Hippocampal formation (tissue), 2 donors: ENCODE results near the gene EFNA3.
"Not testable (repeated sequence)": the region's sequence is repeated elsewhere in the genome, so short reads cannot be mapped to it uniquely, and the experiment has no call there.

ENCODE experiments used
- DNase-seq, 2 donors: peaks; one replicate each; lab custom pipeline; 2025; lab: John Stamatoyannopoulos, UW

The EFNA3 gene

DNA sequence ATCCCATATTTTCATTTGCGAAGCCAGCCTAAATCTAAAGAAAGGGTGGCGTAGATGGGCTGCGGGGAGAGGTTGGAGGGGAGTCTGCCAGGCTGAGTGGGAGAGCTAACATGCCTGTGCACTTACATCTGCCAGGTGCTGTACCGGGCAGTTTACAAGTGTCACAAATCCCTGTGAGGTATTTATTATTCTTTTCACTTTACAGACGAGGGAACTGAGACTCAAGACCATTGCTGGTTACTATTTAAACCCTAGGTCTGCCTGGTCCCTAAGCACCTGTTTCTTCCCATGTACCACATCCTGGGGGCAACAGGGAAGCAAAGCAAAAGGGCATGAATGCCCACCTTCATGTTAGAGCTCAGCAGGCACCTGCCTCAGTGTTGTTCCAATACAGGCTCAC is 29.7 kb downstream of the EFNA3 start:
- DNase-seq: no peak

DNA sequence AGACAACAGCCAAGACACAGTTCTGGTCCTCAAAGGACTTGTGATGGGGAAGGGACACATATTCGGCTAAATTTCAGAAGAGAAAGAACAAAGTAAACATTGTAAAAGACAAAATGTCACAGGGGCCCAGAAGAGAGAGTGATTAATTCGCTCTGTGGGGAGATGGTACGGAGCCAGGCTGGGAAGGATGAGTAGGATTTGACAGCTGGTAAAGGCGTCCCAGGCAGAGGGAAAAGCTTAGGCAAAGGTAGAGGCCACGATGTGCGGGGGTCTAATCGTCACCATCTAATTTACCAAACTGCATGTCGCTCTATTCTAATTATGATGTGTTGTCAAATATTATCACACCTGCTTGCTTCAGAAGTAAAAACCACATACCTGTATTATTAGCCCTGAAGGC is 31.7 kb downstream of the EFNA3 start:
- DNase-seq: no peak

DNA sequence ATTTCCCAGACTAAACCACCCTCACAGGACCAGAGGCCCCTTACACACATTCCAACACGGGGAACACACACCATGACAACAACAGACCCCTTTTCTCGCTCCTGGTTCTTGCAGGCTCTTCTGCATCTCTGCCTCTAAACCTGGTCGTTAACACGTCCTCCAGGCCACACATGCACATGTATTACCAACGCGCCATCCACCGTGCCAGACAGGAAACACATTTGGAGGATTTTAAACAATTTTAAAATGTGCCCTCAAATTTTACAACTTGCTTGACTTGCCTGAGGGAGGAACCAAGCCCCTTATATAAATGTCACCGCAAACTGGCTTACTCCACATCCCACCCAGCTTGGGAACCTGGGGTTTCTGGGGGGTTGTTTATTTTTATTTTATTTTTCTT is 32.2 kb downstream of the EFNA3 start:
- DNase-seq: no peak

DNA sequence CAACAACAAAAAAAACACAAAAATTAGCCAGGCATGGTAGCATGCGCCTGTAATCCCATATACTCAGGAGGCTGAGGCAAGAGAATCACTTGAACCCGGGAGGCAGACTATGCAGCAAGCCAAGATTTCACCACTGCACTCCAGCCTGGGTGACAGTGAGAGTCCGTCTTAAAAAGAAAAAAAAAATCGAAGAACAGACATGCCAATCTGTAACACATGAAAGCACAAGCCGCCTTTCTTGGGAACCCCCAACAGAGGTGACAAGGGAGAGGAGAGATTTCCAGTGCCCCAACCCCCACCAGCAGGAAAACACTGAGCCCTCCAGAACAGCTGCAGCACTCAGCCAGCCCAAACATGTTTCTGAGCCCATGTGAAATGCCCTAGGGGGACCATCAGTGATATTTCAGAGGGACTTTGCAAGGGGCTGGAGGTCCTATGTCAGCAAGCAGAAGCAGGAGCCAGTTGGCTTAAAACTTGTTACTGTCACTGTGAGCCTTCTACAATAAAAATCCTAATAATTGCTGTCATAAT is 34.9 kb downstream of the EFNA3 start:
- DNase-seq: no peak

DNA sequence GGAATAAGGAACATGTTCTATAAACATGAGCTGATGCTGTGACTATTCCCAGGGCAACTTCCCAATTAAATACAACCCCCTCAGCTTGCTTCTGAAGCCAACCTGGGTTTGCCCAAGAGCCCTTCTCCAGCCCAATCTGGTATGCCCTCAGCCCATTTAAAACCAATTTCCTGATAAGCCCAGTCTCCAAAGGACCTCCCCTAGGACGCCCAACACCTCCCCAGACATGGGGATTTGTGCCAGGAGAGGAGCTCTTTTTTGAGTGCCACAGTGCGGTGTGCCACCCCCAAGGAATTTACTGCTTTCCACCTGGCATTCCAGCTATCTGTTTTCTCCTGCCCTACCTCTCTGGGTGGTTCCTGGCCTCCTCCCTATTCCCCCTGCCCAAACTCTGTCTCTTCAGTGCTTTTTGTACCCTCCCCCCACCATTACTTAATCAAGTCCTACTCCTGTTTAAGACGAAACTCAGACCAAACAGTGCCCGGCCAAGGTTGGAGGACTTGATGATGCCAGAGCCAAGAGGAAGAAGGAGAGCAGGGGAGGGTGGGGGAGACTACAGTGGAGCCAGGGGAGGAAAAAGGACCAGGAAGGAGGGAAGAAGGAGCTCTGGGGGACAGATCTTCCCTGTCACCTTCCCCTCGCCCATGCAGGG is 37.6 kb downstream of the EFNA3 start:
- DNase-seq: no peak

DNA sequence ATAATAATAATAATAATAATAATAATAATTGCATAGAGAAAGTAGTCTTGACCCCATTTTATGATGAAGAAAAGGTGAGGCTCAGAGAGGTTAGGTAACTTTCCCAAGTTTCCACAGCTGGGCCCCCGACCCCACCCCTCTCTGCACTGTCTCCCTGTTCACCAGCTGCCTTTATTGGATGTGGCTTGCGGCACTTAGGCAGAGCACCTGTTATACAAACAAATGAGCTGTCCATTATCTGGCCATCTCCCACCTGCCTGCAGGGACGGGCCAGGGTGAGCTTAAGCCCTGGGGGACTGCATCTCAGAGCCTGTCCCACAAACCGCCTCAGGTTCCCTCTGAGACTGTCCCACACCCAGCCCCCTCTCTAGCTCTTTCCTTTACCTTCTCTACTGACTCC is 39.0 kb downstream of the EFNA3 start:
- DNase-seq: no peak

DNA sequence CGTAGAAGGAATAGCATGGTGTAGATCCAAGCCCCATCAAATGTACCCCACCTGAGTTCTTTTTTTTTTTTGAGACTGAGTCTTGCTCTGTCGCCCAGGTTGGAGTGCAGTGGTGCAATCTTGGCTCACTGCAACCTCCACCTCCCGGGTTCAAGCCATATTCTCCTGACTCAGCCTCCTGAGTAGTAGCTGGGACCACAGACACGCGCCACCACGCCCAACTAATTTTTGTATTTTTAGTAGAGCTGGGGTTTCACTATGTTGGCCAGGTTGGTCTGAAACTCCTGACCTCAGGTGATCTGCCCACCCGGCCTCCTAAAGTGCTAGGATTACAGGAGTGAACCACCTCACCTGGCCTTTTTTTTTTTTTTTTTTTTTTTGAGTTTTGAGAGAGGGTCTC is 39.5 kb downstream of the EFNA3 start:
- not testable (repeated sequence) for DNase-seq

DNA sequence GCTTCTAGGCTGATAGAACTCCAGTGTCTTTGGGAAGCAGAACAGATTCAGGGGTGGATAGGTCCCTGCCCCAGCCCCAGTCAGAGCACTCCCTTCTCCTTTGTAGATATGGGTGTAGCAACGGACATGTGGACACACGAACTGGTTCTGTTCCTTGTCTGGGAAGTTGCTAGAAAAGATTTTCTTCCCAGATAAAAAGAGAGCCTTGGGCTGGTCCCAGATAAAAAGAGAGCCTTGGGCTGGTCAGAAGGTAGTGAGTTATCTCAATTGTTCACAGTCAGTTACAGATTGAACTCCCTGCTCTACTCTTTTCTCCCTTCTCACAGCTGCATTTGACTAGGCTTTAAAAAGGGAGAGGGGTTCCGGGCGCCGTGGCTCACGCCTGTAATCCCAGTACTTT is 41.6 kb downstream of the EFNA3 start:
- no peak for DNase-seq

DNA sequence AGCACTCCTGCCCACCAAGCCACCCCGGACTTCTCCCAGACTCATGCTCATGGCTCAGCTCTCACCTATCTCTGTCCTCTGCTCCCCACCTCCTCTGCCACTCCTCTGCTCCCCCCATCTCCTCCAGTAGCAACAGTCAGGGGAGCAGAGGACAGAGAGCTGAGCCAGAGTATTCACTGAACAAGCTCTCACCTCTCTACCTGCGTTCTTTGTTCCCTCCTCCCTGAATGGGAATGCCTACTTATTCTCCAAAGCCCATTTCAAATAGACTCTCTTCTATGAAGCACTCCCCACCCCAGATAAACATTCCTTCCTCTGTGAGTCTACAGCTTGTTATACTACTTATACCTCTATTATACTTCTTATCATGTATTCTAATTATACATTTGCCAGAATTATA is 42.6 kb downstream of the EFNA3 start:
- no peak for DNase-seq

DNA sequence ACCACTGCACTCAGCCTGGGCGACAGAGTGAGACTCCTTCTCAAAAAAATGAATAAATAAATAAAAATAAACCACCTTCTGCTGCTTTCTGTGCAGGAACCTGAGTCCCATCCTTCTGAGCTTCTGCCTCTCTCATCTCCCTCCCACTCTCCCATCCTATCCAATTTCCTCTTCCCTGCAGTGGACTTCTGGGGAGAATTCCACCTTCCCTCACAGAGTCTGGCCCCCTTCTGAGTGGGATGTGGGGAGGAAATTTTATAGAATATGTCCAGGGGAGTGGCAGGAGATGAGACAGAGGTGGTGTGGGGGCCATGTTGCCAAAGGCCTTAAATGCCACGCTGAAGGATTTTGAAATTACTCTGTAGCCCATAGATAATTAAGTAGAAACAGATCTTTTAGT is 43.7 kb downstream of the EFNA3 start:
- no peak for DNase-seq

DNA sequence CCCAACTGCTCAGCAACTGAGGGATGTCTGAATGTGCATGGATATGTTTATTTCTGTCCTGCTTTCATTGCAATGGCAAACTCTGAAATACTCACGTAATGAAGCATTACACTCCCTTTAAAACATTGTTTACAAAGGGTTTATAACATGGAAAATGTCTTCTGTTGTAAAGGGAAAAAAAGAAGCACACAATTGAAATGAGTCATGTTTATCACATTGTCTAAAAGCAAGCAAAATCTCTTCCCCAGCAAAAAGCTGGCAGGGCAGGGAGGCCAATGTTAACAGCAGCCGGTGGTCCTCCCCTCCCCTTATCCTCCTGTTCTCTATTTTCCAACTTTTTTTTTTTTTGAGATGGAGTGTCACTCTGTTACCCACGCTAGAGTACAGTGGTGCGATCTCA is 45.2 kb downstream of the EFNA3 start:
- no peak for DNase-seq

DNA sequence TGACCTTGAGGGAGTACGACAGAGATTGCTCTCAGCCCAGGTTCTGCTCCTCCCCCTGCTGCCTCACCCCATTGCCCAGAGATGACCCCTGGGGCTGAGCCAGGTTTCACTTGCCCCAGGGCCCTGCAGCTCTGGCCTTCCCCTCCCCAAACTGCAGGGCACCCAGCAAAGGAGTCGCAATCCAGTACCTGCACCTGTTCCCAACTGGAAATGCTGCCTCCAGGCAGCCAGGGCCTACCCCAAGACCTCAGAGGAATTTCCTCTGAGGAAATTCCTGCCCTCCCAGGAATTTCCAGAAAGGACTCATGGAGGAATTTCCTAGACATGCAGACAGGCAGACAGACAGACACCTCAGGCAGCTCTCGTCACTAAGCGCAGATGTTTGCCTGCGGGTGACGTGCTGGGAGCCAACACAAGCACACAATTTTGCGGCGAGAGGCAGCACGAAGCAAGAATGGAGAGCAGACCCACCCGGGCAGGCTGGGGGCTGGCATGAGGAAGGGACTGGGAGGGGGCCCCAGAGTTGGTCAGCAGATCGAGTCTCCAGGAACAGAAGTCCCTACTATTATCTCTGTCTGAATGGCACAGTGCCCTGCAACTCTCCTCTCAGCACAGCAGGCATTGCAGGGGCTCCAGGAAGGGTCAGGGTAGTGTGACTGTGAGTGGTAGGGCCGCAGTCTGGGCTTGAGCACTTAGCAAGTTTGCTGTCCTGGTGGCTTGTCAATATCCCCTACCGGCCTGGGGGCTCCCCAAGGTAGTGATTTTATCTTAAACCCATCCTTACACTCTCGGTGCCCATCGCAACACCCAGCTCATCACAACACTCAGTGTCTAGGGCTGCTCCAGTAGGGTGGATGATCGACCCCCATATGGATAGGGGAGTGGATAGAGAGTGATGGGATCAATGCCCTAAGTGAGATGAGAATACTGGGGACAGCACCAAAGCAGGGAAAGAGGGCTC is 46.1 kb downstream of the EFNA3 start:
- no peak for DNase-seq

DNA sequence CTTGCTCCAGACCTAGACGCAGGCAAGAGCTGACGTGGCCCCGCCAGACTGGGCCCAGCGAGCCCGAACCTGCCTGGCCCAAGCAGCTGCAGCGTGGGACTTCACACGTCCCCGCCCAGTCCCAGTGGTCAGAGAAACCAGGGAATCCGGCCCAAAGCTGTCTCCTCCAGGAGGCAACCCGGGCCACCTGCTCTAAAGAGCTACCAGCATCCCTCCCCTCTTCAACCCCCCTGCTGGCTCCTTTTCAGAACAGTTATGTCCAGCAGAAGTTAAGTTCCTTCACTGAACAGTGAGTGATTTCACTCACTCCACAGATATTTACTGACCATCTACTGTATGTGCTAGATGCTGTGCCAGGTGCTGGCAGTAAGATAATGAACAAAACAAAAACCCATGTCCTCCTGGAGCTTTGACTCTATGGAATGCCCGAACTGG is 46.9 kb downstream of the EFNA3 start:
- no peak for DNase-seq

DNA sequence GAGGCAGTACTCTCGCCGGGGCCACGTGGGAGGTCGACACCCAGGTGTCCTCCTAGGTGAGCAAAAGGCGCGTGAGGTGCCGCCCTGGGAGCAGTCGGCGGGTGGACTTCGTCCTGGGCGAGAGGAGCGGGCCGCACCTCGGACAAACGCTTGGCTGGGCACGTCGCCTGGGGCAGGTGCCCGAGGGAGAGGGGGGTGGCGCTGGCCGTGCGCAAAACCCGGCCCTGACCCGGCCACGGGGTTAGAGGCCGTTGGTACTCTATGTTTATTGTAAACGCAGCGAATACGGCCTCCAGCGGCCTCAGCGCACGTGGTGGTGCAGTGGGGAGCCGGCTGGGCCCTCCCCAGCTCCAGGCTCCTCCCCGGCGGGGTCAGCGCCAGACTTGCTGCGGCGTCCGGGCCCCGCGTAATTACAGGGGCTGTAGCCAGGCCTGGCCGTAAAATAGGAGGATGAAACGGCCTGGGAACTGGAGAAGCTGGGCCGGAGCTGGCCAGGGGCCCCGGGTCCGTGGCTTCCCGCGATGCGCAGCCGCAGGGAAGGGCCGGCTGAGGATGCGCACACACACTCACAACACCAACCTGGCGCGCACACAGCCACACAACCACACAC is 47.4 kb downstream of the EFNA3 start:
- peak; percentile 68 to 79 for DNase-seq

DNA sequence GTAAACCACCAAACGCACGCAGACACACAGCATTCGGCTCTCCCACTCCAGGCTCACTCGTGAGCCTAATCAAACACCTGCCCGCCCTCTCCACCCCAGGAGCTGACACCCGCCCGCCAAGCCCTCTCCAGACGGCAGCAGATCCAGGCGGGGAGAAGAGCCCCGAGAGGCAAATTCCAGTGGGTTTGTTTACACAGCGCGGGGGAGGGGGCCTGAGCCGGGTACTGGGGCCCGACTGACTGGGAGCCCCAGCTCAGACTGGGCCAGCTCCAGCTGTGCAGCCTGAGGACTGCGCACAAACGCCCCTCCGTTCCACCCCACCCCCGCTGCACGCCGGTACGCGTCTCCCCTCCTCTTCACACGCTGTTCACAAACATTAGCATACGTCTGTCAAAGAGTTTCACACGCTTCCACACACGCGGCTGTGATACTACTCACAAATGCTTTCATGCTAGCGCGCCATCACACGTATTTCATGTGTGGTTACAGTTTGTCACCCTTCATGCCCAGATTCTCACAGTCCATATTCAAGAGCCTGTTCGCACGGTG is 48.0 kb downstream of the EFNA3 start:
- peak; percentile 62 to 78 for DNase-seq

DNA sequence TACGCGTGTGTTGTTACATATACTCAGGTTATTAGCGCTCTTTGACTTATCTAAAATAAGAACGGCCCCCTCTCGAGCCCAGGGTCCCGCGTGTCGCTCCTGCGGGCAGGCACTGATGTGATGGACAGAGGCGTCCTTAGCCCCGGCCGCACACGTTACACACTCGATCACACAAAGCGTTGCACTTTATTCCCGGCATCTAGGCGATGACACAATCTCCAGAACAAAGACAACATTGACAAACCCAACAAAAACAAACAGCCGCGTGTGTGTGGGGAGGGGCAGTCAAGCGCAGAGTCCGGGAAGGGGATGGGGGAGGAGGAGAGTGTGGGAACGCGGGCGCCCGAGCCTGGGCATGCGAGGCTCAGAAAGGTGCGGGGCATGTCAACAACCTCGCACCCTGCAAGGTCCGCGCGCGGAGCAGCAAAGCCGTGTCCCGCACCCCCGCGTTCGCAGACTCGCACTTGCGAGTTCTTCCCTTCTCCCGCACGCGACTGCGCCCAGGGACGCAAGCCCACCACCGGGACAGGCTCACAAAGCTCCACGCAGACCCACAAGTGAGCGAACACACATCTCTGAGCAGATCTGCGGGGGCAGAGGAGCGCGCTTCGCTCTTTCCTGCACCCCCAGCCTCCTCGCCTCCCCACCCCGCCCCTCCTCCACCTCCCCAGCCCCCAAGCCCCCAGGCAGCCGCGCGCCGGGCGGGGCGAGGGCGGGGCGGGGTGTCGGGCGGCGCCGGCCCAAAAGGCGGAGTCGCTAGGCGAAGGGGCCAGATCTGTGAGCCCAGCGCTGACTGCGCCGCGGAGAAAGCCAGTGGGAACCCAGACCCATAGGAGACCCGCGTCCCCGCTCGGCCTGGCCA is 48.7 kb downstream of the EFNA3 start, which contains the start of gene EFNA1:
TSS of gene EFNA1 (plus strand) at position 772 of the 862 bp plus-strand sequence. CDS start 102 bp downstream, outside the sequence.
- DNase-seq: peak; percentile 88 to 95

DNA sequence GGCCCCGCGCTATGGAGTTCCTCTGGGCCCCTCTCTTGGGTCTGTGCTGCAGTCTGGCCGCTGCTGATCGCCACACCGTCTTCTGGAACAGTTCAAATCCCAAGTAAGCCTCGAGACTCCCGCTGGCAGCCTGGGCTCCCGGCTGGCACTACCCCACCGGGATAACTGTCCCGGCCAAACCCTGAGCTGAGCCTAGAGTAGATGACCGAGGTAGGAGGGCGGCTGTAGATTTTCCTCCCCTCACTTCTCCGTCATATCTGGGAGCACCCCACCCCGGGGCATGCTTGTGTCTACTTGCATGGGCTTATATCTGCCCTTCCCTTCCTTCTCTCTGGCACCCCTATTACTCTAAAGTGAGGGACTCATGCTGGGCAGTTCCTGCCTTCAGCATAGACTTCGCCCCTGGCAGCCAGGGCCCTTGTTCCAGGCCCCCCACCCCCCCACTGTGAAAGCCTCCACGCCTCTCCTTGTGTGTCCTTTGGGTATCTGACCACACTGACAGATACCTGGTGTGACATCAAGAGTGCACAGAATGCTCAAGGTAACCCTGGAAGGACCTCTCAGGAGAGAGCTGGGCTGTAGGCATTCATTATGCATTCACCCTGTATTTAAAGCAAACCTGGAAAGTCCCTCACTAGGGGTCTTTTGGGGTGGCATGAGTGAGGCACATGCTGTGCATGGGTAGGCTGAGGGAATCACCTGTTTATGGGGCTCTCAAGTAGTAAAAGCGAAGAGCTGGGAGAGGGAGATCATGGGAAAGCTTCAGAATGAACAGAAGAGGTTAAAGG is 49.5 kb downstream of the EFNA3 start:
- no peak for DNase-seq

DNA sequence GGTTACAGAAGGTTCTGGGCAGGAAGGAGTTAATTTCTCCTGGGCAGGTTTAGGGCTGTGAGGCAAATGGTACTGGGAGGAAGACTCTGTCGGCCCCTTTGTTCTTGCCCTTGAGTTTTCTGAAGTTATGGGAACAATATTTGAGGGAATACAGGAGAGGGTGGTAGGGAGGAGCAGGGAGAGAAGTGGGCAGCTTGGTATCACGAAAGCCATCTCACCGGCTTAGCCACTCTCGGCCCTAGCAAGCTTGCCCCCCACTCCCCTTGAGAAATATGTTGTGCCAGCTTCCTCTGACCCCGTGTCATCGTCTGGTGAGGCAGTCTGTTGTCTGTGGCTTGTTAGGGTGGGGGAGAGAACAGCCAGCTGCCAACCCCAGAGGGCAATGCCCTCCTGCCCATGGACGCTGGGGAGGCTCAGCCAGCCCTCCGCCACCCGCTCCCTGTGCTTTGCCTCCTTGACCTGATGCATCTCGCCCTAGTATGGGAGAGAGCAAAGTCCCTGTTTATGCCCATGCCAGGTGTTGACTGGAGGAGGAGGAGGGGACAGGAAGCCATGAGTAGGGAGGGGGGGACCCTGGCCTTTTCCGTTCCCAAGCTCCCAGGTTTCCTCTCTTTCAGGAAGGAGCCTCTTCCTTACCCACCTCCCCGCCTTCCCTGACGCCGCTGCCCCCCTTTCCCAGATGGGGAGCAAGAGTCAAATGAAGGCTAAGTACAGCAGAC is 50.3 kb downstream of the EFNA3 start:
- peak; percentile 23 to 31 for DNase-seq

DNA sequence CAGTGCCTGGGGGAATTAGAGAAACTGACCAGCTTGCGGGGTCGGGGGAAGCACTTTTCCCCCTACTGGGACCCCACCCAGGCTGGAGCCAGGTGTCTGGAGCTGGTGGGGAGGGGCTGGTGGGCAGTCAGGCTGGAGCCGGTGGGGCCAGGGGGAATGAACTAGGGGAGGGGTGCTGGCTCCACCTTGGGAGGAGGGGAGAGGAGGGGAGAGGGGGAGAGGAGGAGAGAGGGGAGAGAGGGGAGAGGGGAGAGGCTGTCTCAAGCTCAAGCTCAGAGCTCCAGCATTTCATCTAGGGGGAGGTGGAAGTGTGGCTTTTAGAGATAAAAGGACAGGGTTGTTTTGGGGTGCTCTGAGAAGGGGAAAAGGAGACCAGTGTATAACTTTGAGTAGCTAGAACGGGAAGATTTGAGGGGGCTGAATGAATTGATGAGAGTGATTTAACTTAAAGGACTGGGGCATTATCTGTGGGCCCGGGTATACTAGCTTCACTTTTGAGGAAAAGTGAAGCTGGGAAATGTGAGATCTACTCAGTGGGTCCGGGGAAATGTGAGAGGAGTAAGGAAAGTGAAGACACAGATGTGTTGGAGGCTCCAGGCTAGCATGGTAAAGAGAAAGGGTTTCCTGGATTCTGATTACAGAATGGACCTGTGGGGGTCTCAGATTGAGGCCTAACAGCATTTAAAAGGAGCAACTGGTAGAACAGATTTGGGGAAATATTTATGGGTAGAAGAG is 51.8 kb downstream of the EFNA3 start:
- no peak for DNase-seq
